GM06990 (cell line): Measurements from ENCODE around the gene PTPRC.

Experiments
- DNase-seq: peaks from one replicate; pipeline ENCODE4 v3.0.0-alpha.2; 2011; ENCODE audit not compliant: insufficient read length; ENCODE audit errors: extremely low read depth
- H3K27me3 ChIP-seq: replicated peaks from 2 replicates; pipeline ENCODE4 v1.6.0; 2011; ENCODE audit warnings: low read length; ENCODE audit not compliant: control insufficient read depth, insufficient read depth
- H3K36me3 ChIP-seq: 2 replicates; pipeline ENCODE4 v1.5.1; 2011; ENCODE audit warnings: low read length; ENCODE audit not compliant: control insufficient read depth, insufficient read depth
- H3K4me3 ChIP-seq: replicated peaks from 2 replicates; pipeline ENCODE4 v1.5.1; 2011; ENCODE audit warnings: low read depth, mild to moderate bottlenecking, control low read depth, low read length
- TF ChIP-seq, protein P1 (sequence below): IDR thresholded peaks from 2 replicates; pipeline ENCODE4 v1.5.1; 2011; ENCODE audit warnings: low read length, control low read depth, mild to moderate bottlenecking, inconsistent platforms; ENCODE audit not compliant: insufficient read depth, poor library complexity, severe bottlenecking

The PTPRC gene

DNA sequence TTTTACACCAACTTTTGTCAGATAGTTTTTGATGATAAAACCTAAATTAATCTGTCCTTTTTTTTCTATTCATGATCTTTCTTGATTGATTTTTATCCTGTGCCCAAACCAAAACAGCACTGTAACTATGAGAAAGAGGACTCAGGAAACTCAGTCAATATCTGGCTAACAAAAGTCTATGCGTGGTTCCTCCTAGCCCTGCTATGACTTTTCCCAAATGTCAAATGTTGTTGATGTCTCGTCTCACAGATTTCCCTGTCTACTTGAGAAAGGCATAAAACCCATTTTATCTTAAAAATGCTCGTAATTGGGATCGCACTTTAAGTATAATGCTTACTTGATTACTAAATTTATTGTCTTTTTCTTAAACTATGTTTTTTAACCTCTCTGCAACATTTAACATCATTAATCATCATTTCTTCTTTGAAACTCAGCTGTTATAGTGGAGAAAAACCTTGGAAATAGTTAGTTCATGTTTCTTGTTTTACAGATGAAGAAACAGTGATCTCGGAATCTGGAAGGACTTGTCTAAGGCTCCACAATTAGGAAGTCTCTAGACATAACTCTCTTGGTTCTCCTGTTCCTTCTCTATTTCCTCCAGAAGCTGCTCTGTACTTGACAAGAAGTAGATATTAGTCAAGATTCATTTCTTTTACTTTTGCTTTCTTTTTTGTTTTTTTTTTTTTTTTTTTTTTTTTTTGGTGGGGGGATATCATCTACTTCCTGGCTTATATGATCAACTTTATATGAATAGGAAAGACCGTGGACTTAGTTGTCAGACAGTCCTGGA lies 26.2 kb upstream of the PTPRC start:
- no peak overlapping the region for H3K4me3 ChIP-seq
- TF ChIP-seq, protein P1, sequence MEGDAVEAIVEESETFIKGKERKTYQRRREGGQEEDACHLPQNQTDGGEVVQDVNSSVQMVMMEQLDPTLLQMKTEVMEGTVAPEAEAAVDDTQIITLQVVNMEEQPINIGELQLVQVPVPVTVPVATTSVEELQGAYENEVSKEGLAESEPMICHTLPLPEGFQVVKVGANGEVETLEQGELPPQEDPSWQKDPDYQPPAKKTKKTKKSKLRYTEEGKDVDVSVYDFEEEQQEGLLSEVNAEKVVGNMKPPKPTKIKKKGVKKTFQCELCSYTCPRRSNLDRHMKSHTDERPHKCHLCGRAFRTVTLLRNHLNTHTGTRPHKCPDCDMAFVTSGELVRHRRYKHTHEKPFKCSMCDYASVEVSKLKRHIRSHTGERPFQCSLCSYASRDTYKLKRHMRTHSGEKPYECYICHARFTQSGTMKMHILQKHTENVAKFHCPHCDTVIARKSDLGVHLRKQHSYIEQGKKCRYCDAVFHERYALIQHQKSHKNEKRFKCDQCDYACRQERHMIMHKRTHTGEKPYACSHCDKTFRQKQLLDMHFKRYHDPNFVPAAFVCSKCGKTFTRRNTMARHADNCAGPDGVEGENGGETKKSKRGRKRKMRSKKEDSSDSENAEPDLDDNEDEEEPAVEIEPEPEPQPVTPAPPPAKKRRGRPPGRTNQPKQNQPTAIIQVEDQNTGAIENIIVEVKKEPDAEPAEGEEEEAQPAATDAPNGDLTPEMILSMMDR: no peak

GRCh38 chr1:198617406-198617805 lies 21.4 kb upstream of the PTPRC start:
- Histone ChIP-seq H3K27me3 (no peaks in the 10 kb centered on the region), H3K4me3 (no peak overlapping the region), H3K36me3 (no peaks in the 10 kb centered on the region)
- TF ChIP-seq, protein P1: no peak
- DNase-seq: no peak

More for the DNA sequence above, 26.2 kb upstream of the PTPRC start:
- no peak for DNase-seq
- H3K27me3 ChIP-seq: no peaks in the 10 kb centered on the region
- no peaks in the 10 kb centered on the region for H3K36me3 ChIP-seq

DNA sequence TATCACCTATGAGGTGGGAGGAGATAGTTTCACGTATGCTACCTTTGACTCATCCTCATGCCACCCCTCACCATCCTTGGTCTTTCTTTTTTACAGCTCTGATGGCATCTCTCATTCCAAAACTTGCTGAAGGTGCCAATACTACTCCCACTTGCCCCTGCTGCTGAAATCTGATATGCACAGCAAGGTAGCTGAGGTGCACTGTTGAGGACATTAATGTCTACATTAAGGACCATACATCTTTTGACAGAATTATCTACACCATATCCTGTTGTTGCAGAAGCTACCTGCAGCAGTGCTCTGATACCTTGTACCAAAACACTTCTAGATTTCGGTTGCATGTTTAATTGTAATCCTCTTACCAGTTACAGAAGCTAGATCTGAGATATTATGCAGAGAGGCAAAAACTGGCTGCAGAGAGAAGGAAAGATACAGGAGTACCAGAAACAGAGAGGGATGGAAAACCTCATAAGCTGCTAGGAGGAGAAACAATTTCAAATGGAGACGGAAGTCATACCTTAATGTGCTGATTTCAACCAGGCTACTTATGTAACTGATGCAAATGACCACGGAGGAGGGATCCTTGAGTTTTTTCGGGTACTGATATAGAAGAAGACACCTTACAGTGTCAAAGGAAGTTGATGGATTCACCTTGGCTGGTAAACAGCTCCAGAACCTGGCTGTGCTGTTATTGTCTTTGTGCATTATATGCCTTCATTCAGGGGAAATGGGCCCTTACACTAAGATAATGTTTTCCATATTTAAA lies 19.3 kb upstream of the PTPRC start:
- no peaks in the 10 kb centered on the region for H3K27me3 ChIP-seq
- no peak for DNase-seq
- no peak overlapping the region for H3K4me3 ChIP-seq
- no peaks in the 10 kb centered on the region for H3K36me3 ChIP-seq
- TF ChIP-seq, protein P1: no peak

GRCh38 chr1:198620218-198620617 lies 18.6 kb upstream of the PTPRC start:
- H3K27me3 ChIP-seq: no peaks in the 10 kb centered on the region
- no peak for DNase-seq
- no peak overlapping the region for H3K4me3 ChIP-seq
- TF ChIP-seq, protein P1: no peak
- no peaks in the 10 kb centered on the region for H3K36me3 ChIP-seq

DNA sequence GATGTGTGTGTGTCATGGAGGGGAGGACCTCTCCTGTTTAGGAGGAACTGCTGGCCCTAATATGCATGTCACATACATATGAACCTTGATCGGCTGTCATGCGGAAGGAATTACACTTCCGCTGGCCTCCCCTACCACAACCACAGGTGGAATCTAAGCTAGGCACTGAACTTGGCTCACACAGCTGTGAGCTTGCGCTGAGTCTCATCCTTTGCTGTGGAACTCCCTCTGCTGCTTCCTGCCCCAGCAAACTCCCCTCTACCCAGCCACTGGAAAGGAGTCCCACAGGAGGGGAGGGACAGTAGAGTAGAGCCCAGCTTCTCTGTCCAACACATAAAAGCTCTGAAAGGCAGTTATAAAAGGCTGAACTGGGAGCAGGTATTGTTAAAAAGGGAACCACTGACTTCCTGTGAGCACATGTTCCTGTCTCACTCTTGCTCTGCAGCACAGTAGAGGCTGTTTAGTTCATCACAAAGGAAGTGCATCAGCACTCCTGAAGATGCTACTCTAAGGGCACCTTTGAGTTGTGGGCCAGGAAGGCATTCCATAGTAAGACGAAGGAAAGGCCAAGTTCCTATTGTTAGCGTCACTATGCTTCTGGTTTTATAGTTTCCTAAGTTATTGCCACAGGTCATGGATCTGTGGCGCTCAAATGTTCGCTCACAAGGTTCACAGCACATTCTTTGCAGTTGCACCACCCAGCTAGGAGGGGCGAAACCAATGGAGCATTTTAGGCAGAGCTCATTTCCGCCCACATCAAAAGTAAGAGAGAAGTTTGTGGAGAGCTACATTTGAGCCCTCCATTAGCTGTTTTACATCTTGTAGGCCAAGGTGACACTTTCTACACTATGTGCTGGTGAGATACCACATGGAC lies 17.7 kb upstream of the PTPRC start:
- Histone ChIP-seq H3K4me3 (peak overlapping the region; percentile 37), H3K36me3 (no peaks in the 10 kb centered on the region), H3K27me3 (no peaks in the 10 kb centered on the region)
- DNase-seq: peak; percentile 84
- TF ChIP-seq, protein P1: no peak
